ENCODE measurements around the gene TFF2.

DNA sequence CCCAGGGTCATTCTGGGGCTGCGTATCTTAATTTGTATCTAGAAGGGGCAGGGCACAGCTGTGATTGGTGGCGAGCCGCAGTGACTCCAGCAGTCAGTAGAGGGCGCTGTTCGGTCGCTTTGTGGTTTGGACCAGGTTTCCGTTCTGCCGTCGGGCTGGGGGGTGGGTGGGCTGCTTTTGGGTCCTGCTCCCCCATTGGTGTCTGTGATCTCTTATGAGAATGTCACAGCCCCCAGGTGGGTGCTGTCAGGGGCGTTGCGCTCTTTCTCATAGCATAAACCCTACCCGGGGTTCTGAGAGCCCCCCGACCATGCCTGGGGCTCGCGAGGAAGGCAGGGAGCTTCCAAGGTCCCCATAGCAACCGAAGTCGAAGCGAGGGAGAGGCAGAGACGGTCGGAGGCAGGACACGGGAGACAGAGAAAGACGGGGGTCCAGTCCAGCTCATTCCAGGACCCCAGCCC lies 41.0 kb downstream of the TFF2 start:
- TF ChIP-seq ZNF580 (tag by site-specific recombination; IDR thresholded peaks at IDR 0.05) (no peak), ZFP37 (tag by site-specific recombination; IDR thresholded peaks at IDR 0.05) (no peak), CTCF (tag by site-specific recombination; IDR thresholded peaks at IDR 0.05) (peak; percentile 60), ZNF155 (tag by site-specific recombination; IDR thresholded peaks at IDR 0.05) (no peak), ZNF138 (tag by site-specific recombination; IDR thresholded peaks at IDR 0.05; ENCODE audit: borderline replicate concordance) (no peak)

Measured in HEK293 (cell line).